ENCODE data around the gene DOCK10.

DOCK10 gene

GRCh38 chr2:225056330-225057073, 14.2 kb upstream of the DOCK10 start:
- TF ChIP-seq RAD21 (IDR thresholded peaks at IDR 0.05; ENCODE audit: low read depth) (no peak), EGR1 (IDR thresholded peaks at IDR 0.05) (no peak), CREB1 (IDR thresholded peaks at IDR 0.05; ENCODE audit: low read depth) (no peak), FOXM1 (IDR thresholded peaks at IDR 0.05; ENCODE audit: borderline replicate concordance, low read depth) (no peak), NFIC (IDR thresholded peaks at IDR 0.05) (no peak), EP300 (IDR thresholded peaks at IDR 0.05; ENCODE audit: borderline replicate concordance) (no peak), REST (IDR thresholded peaks at IDR 0.05; ENCODE audit: low read depth) (no peak), USF1 (IDR thresholded peaks at IDR 0.05) (no peak), YY1 (IDR thresholded peaks at IDR 0.05; ENCODE audit: low read depth) (no peak), TCF12 (IDR thresholded peaks at IDR 0.05; ENCODE audit: low read depth) (no peak), ZBTB7A (IDR thresholded peaks at IDR 0.05; ENCODE audit: low read depth) (no peak), TEAD4 (IDR thresholded peaks at IDR 0.05) (no peak), TAF1 (IDR thresholded peaks at IDR 0.05; ENCODE audit: low read depth) (no peak), CEBPB (IDR thresholded peaks at IDR 0.05) (no peak)
- TF ChIP-seq, protein P1, sequence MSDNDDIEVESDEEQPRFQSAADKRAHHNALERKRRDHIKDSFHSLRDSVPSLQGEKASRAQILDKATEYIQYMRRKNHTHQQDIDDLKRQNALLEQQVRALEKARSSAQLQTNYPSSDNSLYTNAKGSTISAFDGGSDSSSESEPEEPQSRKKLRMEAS (IDR thresholded peaks at IDR 0.05), result no peak

- TF ChIP-seq EP300 (IDR thresholded peaks at IDR 0.05; ENCODE audit: borderline replicate concordance), result no peak
- TF ChIP-seq REST (IDR thresholded peaks at IDR 0.05; ENCODE audit: low read depth), result no peak
- no peak for TF ChIP-seq CREB1 (IDR thresholded peaks at IDR 0.05; ENCODE audit: low read depth)
- TF ChIP-seq TCF12 (IDR thresholded peaks at IDR 0.05; ENCODE audit: low read depth), result no peak
- TF ChIP-seq TAF1 (IDR thresholded peaks at IDR 0.05; ENCODE audit: low read depth), result no peak
- no peak for TF ChIP-seq ZBTB7A (IDR thresholded peaks at IDR 0.05; ENCODE audit: low read depth)
- no peak for TF ChIP-seq CEBPB (IDR thresholded peaks at IDR 0.05)
- no peak for TF ChIP-seq RAD21 (IDR thresholded peaks at IDR 0.05; ENCODE audit: low read depth)
- TF ChIP-seq USF1 (IDR thresholded peaks at IDR 0.05), result no peak
- TF ChIP-seq TEAD4 (IDR thresholded peaks at IDR 0.05), result no peak
- TF ChIP-seq YY1 (IDR thresholded peaks at IDR 0.05; ENCODE audit: low read depth), result no peak
- no peak for TF ChIP-seq NFIC (IDR thresholded peaks at IDR 0.05)
- TF ChIP-seq EGR1 (IDR thresholded peaks at IDR 0.05), result no peak
- TF ChIP-seq, protein P1 (IDR thresholded peaks at IDR 0.05), result no peak
- TF ChIP-seq FOXM1 (IDR thresholded peaks at IDR 0.05; ENCODE audit: borderline replicate concordance, low read depth), result no peak
Measured at GRCh38 chr2:225055714-225056113, 13.4 kb upstream of the DOCK10 start.

GRCh38 chr2:225052703-225053102, 10.4 kb upstream of the DOCK10 start:
- TF ChIP-seq TAF1 (IDR thresholded peaks at IDR 0.05; ENCODE audit: low read depth), result no peak
- no peak for TF ChIP-seq YY1 (IDR thresholded peaks at IDR 0.05; ENCODE audit: low read depth)
- TF ChIP-seq ZBTB7A (IDR thresholded peaks at IDR 0.05; ENCODE audit: low read depth), result no peak
- TF ChIP-seq TEAD4 (IDR thresholded peaks at IDR 0.05), result no peak
- no peak for TF ChIP-seq CREB1 (IDR thresholded peaks at IDR 0.05; ENCODE audit: low read depth)
- no peak for TF ChIP-seq RAD21 (IDR thresholded peaks at IDR 0.05; ENCODE audit: low read depth)
- TF ChIP-seq EP300 (IDR thresholded peaks at IDR 0.05; ENCODE audit: borderline replicate concordance), result no peak
- no peak for TF ChIP-seq USF1 (IDR thresholded peaks at IDR 0.05)
- no peak for TF ChIP-seq FOXM1 (IDR thresholded peaks at IDR 0.05; ENCODE audit: borderline replicate concordance, low read depth)
- TF ChIP-seq REST (IDR thresholded peaks at IDR 0.05; ENCODE audit: low read depth), result no peak
- TF ChIP-seq CEBPB (IDR thresholded peaks at IDR 0.05), result no peak
- no peak for TF ChIP-seq EGR1 (IDR thresholded peaks at IDR 0.05)
- TF ChIP-seq, protein P1 (IDR thresholded peaks at IDR 0.05), result no peak
- TF ChIP-seq NFIC (IDR thresholded peaks at IDR 0.05), result no peak
- no peak for TF ChIP-seq TCF12 (IDR thresholded peaks at IDR 0.05; ENCODE audit: low read depth)

Data from Ishikawa (cell line).